ENCODE data around the gene GRIK4.

DNA sequence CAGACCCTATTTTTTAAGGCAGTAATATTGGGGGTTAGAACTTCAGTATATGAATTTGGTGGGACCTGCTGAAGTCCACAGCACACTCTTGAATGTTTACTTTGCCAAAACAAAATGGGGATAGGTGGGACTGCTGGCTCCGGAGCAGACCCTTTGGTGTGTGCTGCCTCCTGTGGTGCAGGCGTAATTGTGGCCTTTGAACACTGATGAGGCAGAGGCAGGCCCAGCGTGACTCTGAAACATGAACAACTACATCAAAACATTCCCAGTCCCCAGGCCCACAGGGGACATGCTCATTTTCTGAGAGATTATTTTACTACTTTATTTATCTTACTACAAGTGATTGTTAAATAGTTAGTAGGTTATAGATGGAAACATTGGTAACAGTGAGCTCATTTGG lies 287.3 kb downstream of the GRIK4 start:
- TF ChIP-seq, protein P1, sequence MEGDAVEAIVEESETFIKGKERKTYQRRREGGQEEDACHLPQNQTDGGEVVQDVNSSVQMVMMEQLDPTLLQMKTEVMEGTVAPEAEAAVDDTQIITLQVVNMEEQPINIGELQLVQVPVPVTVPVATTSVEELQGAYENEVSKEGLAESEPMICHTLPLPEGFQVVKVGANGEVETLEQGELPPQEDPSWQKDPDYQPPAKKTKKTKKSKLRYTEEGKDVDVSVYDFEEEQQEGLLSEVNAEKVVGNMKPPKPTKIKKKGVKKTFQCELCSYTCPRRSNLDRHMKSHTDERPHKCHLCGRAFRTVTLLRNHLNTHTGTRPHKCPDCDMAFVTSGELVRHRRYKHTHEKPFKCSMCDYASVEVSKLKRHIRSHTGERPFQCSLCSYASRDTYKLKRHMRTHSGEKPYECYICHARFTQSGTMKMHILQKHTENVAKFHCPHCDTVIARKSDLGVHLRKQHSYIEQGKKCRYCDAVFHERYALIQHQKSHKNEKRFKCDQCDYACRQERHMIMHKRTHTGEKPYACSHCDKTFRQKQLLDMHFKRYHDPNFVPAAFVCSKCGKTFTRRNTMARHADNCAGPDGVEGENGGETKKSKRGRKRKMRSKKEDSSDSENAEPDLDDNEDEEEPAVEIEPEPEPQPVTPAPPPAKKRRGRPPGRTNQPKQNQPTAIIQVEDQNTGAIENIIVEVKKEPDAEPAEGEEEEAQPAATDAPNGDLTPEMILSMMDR (IDR thresholded peaks at IDR 0.05; ENCODE audit: insufficient read depth, low read length), result no peak
- no peak for TF ChIP-seq GABPA (IDR thresholded peaks at IDR 0.05; ENCODE audit: low read depth)
- no peak for TF ChIP-seq POLR2AphosphoS5 (IDR thresholded peaks at IDR 0.05; ENCODE audit: low read depth)
